Progenitor cell of endocrine pancreas (in vitro differentiated cells): Measurements from ENCODE around the gene IFT122. TPM values are rescaled to one million over a fixed set of nuclear protein-coding genes. Genes with fewer than 3 reads are reported as not detected.

ENCODE experiments used
- DNase-seq: peaks from one replicate; pipeline ENCODE4 v3.0.0; 2021; ENCODE audit warnings: low spot score; ENCODE audit not compliant: unreplicated experiment
- H3K27ac Mint-ChIP-seq: 2 replicates; pipeline ENCODE4 v1.8.0; 2021; ENCODE audit warnings: mild to moderate bottlenecking, moderate library complexity, mixed read lengths
- H3K27me3 Mint-ChIP-seq: 2 replicates; pipeline ENCODE4 v1.8.0; 2021; ENCODE audit warnings: mixed read lengths
- H3K36me3 Mint-ChIP-seq: 2 replicates; pipeline ENCODE4 v1.8.0; 2022; ENCODE audit warnings: mixed read lengths; ENCODE audit not compliant: insufficient read depth
- H3K4me1 Mint-ChIP-seq: 2 replicates; pipeline ENCODE4 v1.8.0; 2021; ENCODE audit warnings: low read depth, mixed read lengths
- H3K4me3 Mint-ChIP-seq: 2 replicates; pipeline ENCODE4 v1.8.0; 2021; ENCODE audit warnings: low read depth, mild to moderate bottlenecking, moderate library complexity, mixed read lengths
- H3K9me3 Mint-ChIP-seq: 2 replicates; pipeline ENCODE4 v1.8.0; 2021; ENCODE audit warnings: low read depth, mixed read lengths
- CTCF ChIP-seq: fragments of 200-600 bp; sonication (generic); IDR thresholded peaks from one replicate; pipeline ENCODE4 v1.5.0; 2021; ENCODE audit warnings: antibody characterized with exemption, mild to moderate bottlenecking; ENCODE audit not compliant: unreplicated experiment
- total RNA-seq: library from RNA; stranded (reverse); gene quantifications from 2 replicates; pipeline ENCODE4 v1.2.1, GENCODE V29; 2021

Gene IFT122
- total RNA-seq, 1 donor from 2014 or later, result 75.6 TPM

GRCh38 chr3:129556358-129556695 is 116.3 kb downstream of the IFT122 start:
- no peak overlapping the region for H3K27ac Mint-ChIP-seq
- H3K4me1 Mint-ChIP-seq, result peaks cover 2% of the 10 kb centered on the region
- DNase-seq, result no peak
- H3K9me3 Mint-ChIP-seq, result no peaks in the 10 kb centered on the region
- H3K4me3 Mint-ChIP-seq, result no peak overlapping the region
- no peak for TF ChIP-seq CTCF
- H3K27me3 Mint-ChIP-seq, result peaks cover 22% of the 10 kb centered on the region
- no peaks in the 10 kb centered on the region for H3K36me3 Mint-ChIP-seq

- no peaks in the 10 kb centered on the region for H3K36me3 Mint-ChIP-seq
- DNase-seq, result no peak
- H3K4me1 Mint-ChIP-seq, result peaks cover 2% of the 10 kb centered on the region
- no peak overlapping the region for H3K4me3 Mint-ChIP-seq
- no peak for TF ChIP-seq CTCF
- no peak overlapping the region for H3K27ac Mint-ChIP-seq
- H3K9me3 Mint-ChIP-seq, result no peaks in the 10 kb centered on the region
- peaks cover 20% of the 10 kb centered on the region for H3K27me3 Mint-ChIP-seq
Measured at GRCh38 chr3:129556890-129557547, 117.0 kb downstream of the IFT122 start.

DNA sequence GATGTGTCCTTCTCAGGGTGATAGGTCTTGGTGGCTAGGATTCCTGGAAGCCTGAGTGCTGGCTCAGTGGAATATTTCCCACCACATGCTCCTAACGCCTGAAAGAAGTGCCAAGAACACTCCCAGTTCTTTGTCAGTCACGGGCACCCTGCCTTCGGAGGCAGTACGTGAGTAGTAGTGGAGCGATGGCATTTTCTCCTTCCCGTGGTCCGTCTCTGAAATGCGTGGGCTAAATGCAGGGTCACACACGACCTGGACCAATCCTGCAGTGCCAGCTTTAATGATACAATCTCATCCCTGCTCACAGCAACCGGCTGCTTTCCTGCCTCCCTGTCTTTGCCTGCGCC is 117.5 kb downstream of the IFT122 start:
- Mint-ChIP-seq H3K27me3 (peaks cover 15% of the 10 kb centered on the region), H3K36me3 (no peaks in the 10 kb centered on the region), H3K27ac (no peak overlapping the region), H3K4me1 (peaks cover 2% of the 10 kb centered on the region), H3K4me3 (no peak overlapping the region), H3K9me3 (no peaks in the 10 kb centered on the region)
- DNase-seq, result no peak
- TF ChIP-seq CTCF, result no peak

- Mint-ChIP-seq H3K27ac (peak overlapping the region; percentile 9), H3K9me3 (no peaks in the 10 kb centered on the region), H3K4me1 (peaks cover 2% of the 10 kb centered on the region), H3K27me3 (peaks cover 10% of the 10 kb centered on the region), H3K36me3 (no peaks in the 10 kb centered on the region), H3K4me3 (no peak overlapping the region)
- DNase-seq, result no peak
- TF ChIP-seq CTCF, result no peak
Measured at GRCh38 chr3:129558081-129558771, 118.2 kb downstream of the IFT122 start.

DNA sequence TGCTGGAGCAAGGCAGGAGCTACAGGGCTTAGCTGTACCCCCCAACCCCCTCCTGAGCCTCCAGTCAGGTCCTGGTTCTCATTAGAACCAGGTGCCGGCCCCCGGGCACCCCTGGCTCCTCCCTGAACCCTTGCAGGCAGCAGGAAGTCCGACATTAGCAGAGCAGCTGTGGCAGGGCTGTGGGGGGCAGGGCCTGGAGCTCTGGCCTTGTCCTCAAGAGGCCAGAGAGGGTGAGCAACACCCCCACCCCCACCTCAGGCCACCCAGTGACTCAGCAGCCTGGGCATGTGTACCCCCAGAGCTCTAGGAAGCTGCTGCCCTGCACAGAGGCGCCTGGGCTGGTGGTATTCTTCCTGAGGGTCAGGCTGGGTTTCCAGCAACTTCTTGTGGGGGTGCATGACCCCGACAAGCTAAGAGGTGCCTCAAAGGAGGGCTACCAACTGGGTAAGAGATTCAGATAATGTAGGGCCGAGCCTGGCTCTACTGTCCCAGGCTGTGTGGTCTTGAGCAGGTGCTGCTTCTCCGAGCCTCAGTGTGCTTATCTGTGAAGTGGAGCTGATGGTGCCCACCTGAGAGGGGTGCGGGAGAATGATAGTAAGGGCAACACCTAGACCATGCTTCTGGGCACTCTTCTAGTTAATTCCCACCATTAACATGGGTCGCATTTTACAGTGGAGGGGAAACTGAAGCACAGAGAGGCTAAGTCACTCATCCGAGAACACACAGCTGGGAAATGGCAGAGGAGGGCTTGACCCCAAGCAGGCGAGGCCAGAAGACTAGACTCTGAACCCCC is 118.9 kb downstream of the IFT122 start:
- H3K27me3 Mint-ChIP-seq, result peaks cover 10% of the 10 kb centered on the region
- no peak overlapping the region for H3K4me3 Mint-ChIP-seq
- peaks cover 2% of the 10 kb centered on the region for H3K4me1 Mint-ChIP-seq
- H3K9me3 Mint-ChIP-seq, result no peaks in the 10 kb centered on the region
- no peak overlapping the region for H3K27ac Mint-ChIP-seq
- no peaks in the 10 kb centered on the region for H3K36me3 Mint-ChIP-seq
- DNase-seq, result no peak
- TF ChIP-seq CTCF, result no peak
